CD14-positive monocyte (primary cell): Measurements from ENCODE around the gene HPSE2. TPM values are rescaled to one million over a fixed set of nuclear protein-coding genes. Genes with fewer than 3 reads are reported as not detected.

Experiments used
- DNase-seq, 3 donors: peaks; one replicate each; pipeline ENCODE4 v3.0.0-alpha.2; 2011 to 2022
- H2AFZ ChIP-seq: 2 replicates; pipeline ENCODE4 v1.6.0; 2012; ENCODE audit warnings: mild to moderate bottlenecking, low read depth, low read length, inconsistent platforms; ENCODE audit not compliant: insufficient read depth, poor library complexity, severe bottlenecking
- H3K27ac ChIP-seq, 2 donors: 1 replicate in 1 of 2; 2 replicates in 1 of 2; pipeline ENCODE4 v1.5.1; 2012 to 2013; ENCODE audit warnings: low read length in 2 of 2, control low read depth in 1 of 2, inconsistent platforms in 1 of 2, low read depth in 1 of 2, mild to moderate bottlenecking in 1 of 2
- H3K27me3 ChIP-seq, 2 donors: one replicate each; pipeline versions ENCODE4 v1.6.0 to v1.6.1; 2011 to 2013; ENCODE audit warnings: low read length in 2 of 2; ENCODE audit not compliant: control insufficient read depth in 2 of 2, insufficient read depth in 2 of 2
- H3K36me3 ChIP-seq, 2 donors: replicated peaks in 1 of 2; 1 replicate in 1 of 2; 2 replicates in 1 of 2; pipeline versions ENCODE4 v1.5.1 to v1.6.1; 2012 to 2013; ENCODE audit warnings: low read length in 2 of 2, control low read depth in 1 of 2, inconsistent platforms in 1 of 2, mild to moderate bottlenecking in 1 of 2; ENCODE audit not compliant: insufficient read depth in 2 of 2, control insufficient read depth in 1 of 2
- H3K4me1 ChIP-seq, 2 donors: 1 replicate in 1 of 2; 2 replicates in 1 of 2; pipeline versions ENCODE4 v1.5.1 to v1.6.1; 2012 to 2013; ENCODE audit warnings: low read length in 2 of 2, control low read depth in 1 of 2, inconsistent platforms in 1 of 2, mild to moderate bottlenecking in 1 of 2, moderate library complexity in 1 of 2; ENCODE audit not compliant: insufficient read depth in 2 of 2, control insufficient read depth in 1 of 2
- H3K4me2 ChIP-seq: replicated peaks from 2 replicates; pipeline ENCODE3; 2012; ENCODE audit warnings: low read length, moderate library complexity, mild to moderate bottlenecking; ENCODE audit not compliant: poor library complexity, severe bottlenecking; ENCODE audit errors: extremely low read depth
- H3K4me3 ChIP-seq, 3 experiments: fragments of 200-600 bp in 1 of 3; sonication (generic) in 1 of 3; replicated peaks in 1 of 3; 1 replicate in 2 of 3; 2 replicates in 1 of 3; pipeline ENCODE4 v1.5.1; 2011 to 2013; ENCODE audit warnings: low read length in 3 of 3, mild to moderate bottlenecking in 3 of 3, control low read depth in 2 of 3, low read depth in 2 of 3, inconsistent platforms in 1 of 3, moderate library complexity in 1 of 3
- H3K79me2 ChIP-seq: 2 replicates; pipeline ENCODE4 v1.6.0; 2012; ENCODE audit warnings: mild to moderate bottlenecking, control low read depth, inconsistent platforms, low read length, moderate library complexity; ENCODE audit not compliant: insufficient read depth
- H3K9ac ChIP-seq: 2 replicates; pipeline ENCODE4 v1.6.0; 2017; ENCODE audit warnings: low read length, mild to moderate bottlenecking; ENCODE audit not compliant: insufficient read depth, poor library complexity, severe bottlenecking
- H3K9me3 ChIP-seq, 2 donors: replicated peaks in 1 of 2; 1 replicate in 1 of 2; 2 replicates in 1 of 2; pipeline versions ENCODE4 v1.5.1 to v1.6.1; 2012 to 2013; ENCODE audit warnings: low read length in 2 of 2, control low read depth in 1 of 2; ENCODE audit not compliant: control insufficient read depth in 1 of 2, insufficient read depth in 1 of 2
- H4K20me1 ChIP-seq: 2 replicates; pipeline ENCODE4 v1.6.0; 2012; ENCODE audit warnings: mild to moderate bottlenecking, low read length, control low read depth, moderate library complexity; ENCODE audit not compliant: insufficient read depth
- H3K27ac Mint-ChIP-seq, 7 donors: one replicate each; pipeline ENCODE4 v1.8.0; 2020; ENCODE audit warnings: mild to moderate bottlenecking in 7 of 7, mixed read lengths in 7 of 7, moderate library complexity in 6 of 7, inconsistent platforms in 2 of 7
- H3K27me3 Mint-ChIP-seq, 3 donors: one replicate each; pipeline ENCODE4 v1.8.0; 2021 to 2022; ENCODE audit warnings: low read depth in 3 of 3, mild to moderate bottlenecking in 3 of 3, mixed read lengths in 3 of 3, moderate library complexity in 3 of 3, inconsistent platforms in 1 of 3
- H3K36me3 Mint-ChIP-seq, 2 donors: one replicate each; pipeline ENCODE4 v1.8.0; 2020; ENCODE audit warnings: mixed read lengths in 2 of 2, inconsistent platforms in 1 of 2, mild to moderate bottlenecking in 1 of 2
- H3K4me1 Mint-ChIP-seq: one replicate; pipeline ENCODE4 v1.8.0; 2020; ENCODE audit warnings: mild to moderate bottlenecking, mixed read lengths
- H3K4me3 Mint-ChIP-seq, 2 donors: one replicate each; pipeline ENCODE4 v1.8.0; 2020; ENCODE audit warnings: mild to moderate bottlenecking in 2 of 2, mixed read lengths in 2 of 2, moderate library complexity in 1 of 2
- H3K9me3 Mint-ChIP-seq, 7 donors: one replicate each; pipeline ENCODE4 v1.8.0; 2020 to 2022; ENCODE audit warnings: mixed read lengths in 7 of 7, mild to moderate bottlenecking in 6 of 7, moderate library complexity in 6 of 7, inconsistent platforms in 2 of 7
- CTCF ChIP-seq: fragments of 200-600 bp; IDR thresholded peaks from one replicate; pipeline ENCODE4 v1.8.0; 2022; ENCODE audit warnings: antibody characterized with exemption, mild to moderate bottlenecking
- WGBS: methylation state at CpG from one replicate; pipeline ENCODE4 v1.1.5; 2013; ENCODE audit warnings: missing lambda C conversion rate; ENCODE audit not compliant: insufficient coverage; 5-methylcytosine and 5-hydroxymethylcytosine counted together
- intact Hi-C, 2 donors: fragments of 100-400 bp; cut with micrococcal nuclease; formaldehyde crosslinking; loops; one replicate each; pipeline versions ENCODE4 v1.15.0 to v1.15.1; 2023
- polyA plus RNA-seq, 3 donors: library from polyadenylated mRNA; depleted of rRNA in 1 of 3; unstranded in 2 of 3; stranded (reverse) in 1 of 3; fragments of 300-500 nt in 2 of 3; fragments of >200 nt in 1 of 3; fragmentation: Illumina TruSeq in 2 of 3; gene quantifications; 1 replicate in 2 of 3; 2 replicates in 1 of 3; pipeline ENCODE4 v1.2.3, GENCODE V29; 2012 to 2021

HPSE2 gene
- polyA plus RNA-seq, 3 donors, result not detected

GRCh38 chr10:98880971-98881370 is 354.7 kb downstream of the HPSE2 start:
- WGBS, result 75% methylated on average over 1 of the region's 2 CpGs
- H3K27ac ChIP-seq, result no peak overlapping the region
- H3K27me3 Mint-ChIP-seq, result peaks cover 0 to 7% (median 2%) of the 10 kb centered on the region in 3 donors
- no peak overlapping the region for H3K4me2 ChIP-seq
- no peaks in the 10 kb centered on the region for H3K36me3 Mint-ChIP-seq
- peaks cover 0 to 4% (median 0%) of the 10 kb centered on the region in 7 donors for H3K9me3 Mint-ChIP-seq
- no peaks in the 10 kb centered on the region for H3K27me3 ChIP-seq
- no peak overlapping the region for H3K4me3 ChIP-seq
- TF ChIP-seq CTCF, result no peak
- H3K4me1 ChIP-seq, result no peaks in the 10 kb centered on the region
- H4K20me1 ChIP-seq, result no peaks in the 10 kb centered on the region
- H3K9ac ChIP-seq, result no peak overlapping the region
- H3K4me1 Mint-ChIP-seq, result no peaks in the 10 kb centered on the region
- no peak overlapping the region for H3K27ac Mint-ChIP-seq
- no peaks in the 10 kb centered on the region for H3K79me2 ChIP-seq
- no peaks in the 10 kb centered on the region for H3K9me3 ChIP-seq
- no peak overlapping the region for H3K4me3 Mint-ChIP-seq
- no peak overlapping the region for H2AFZ ChIP-seq
- H3K36me3 ChIP-seq, result no peaks in the 10 kb centered on the region
- DNase-seq, result no peak
- intact Hi-C loops, result no loop called here

GRCh38 chr10:98878921-98879320 is 356.7 kb downstream of the HPSE2 start:
- WGBS, result no CpG with 5 or more reads among the region's 2 CpGs
- Mint-ChIP-seq H3K4me3 (no peak overlapping the region), H3K36me3 (no peaks in the 10 kb centered on the region), H3K4me1 (no peaks in the 10 kb centered on the region), H3K27ac (no peak overlapping the region), H3K27me3 (peaks cover 0 to 7% (median 2%) of the 10 kb centered on the region in 3 donors), H3K9me3 (no peaks in the 10 kb centered on the region)
- Histone ChIP-seq H4K20me1 (no peaks in the 10 kb centered on the region), H3K9ac (no peak overlapping the region), H3K27ac (no peak overlapping the region), H3K27me3 (no peaks in the 10 kb centered on the region), H3K4me3 (no peak overlapping the region), H3K79me2 (no peaks in the 10 kb centered on the region), H3K4me1 (no peaks in the 10 kb centered on the region), H3K9me3 (no peaks in the 10 kb centered on the region), H3K4me2 (no peak overlapping the region), H3K36me3 (no peaks in the 10 kb centered on the region), H2AFZ (no peak overlapping the region)
- no peak for TF ChIP-seq CTCF
- DNase-seq, result no peak
- intact Hi-C loops, result no loop called here
